HFFc6 (cell line): Measurements from ENCODE around the gene TSLP. TPM values are rescaled to one million over a fixed set of nuclear protein-coding genes. Genes with fewer than 3 reads are reported as not detected.

Experiments used
- DNase-seq: peaks from one replicate; pipeline ENCODE4 v3.0.0-alpha.2; 2018
- H3K27ac Mint-ChIP-seq: 2 replicates; pipeline ENCODE4 v1.8.0; 2020; ENCODE audit warnings: mild to moderate bottlenecking, mixed read lengths
- H3K27me3 Mint-ChIP-seq: 2 replicates; pipeline ENCODE4 v1.8.0; 2021; ENCODE audit warnings: mild to moderate bottlenecking, moderate library complexity, mixed read lengths; ENCODE audit not compliant: insufficient read depth
- H3K36me3 Mint-ChIP-seq: 2 replicates; pipeline ENCODE4 v1.8.0; 2021; ENCODE audit warnings: low read depth, mixed read lengths
- H3K4me1 Mint-ChIP-seq: 2 replicates; pipeline ENCODE4 v1.8.0; 2020; ENCODE audit warnings: low read depth, mixed read lengths
- H3K4me3 Mint-ChIP-seq: 2 replicates; pipeline ENCODE4 v1.8.0; 2020; ENCODE audit warnings: mild to moderate bottlenecking, moderate library complexity, mixed read lengths
- H3K9me3 Mint-ChIP-seq: 2 replicates; pipeline ENCODE4 v1.8.0; 2020; ENCODE audit warnings: mild to moderate bottlenecking, mixed read lengths
- CTCF ChIP-seq: fragments of 200-600 bp; sonication (generic); IDR thresholded peaks from 2 replicates; pipeline ENCODE4 v1.5.0; 2021; ENCODE audit warnings: antibody characterized with exemption, mild to moderate bottlenecking
- total RNA-seq, 6 experiments: library from RNA; stranded (reverse); fragmentation: NEBNext Ultra II Directional; extraction: Animal tissue kit (Norgen Biotek cat#: 25700); gene quantifications; 2 replicates in 1 of 6; 3 replicates in 5 of 6; pipeline ENCODE4 v1.2.3, GENCODE V29; 2021

The TSLP gene
- total RNA-seq, 6 experiments from 2014 or later: not detected

- DNase-seq: no peak
- no peaks in the 10 kb centered on the region for H3K4me1 Mint-ChIP-seq
- no peak for TF ChIP-seq CTCF
- H3K36me3 Mint-ChIP-seq: peaks cover 25% of the 10 kb centered on the region
- H3K9me3 Mint-ChIP-seq: no peaks in the 10 kb centered on the region
- no peaks in the 10 kb centered on the region for H3K27me3 Mint-ChIP-seq
- no peak overlapping the region for H3K4me3 Mint-ChIP-seq
- peak overlapping the region; percentile 4; the same call in 1 of the 2 replicates for H3K27ac Mint-ChIP-seq
Measured at GRCh38 chr5:111113678-111114077, 42.2 kb downstream of the TSLP start.

- no peak for TF ChIP-seq CTCF
- no peak for DNase-seq
- Mint-ChIP-seq H3K27ac (no peak overlapping the region), H3K4me3 (no peak overlapping the region), H3K36me3 (peaks cover 21% of the 10 kb centered on the region), H3K4me1 (no peaks in the 10 kb centered on the region), H3K9me3 (no peaks in the 10 kb centered on the region), H3K27me3 (no peaks in the 10 kb centered on the region)
Measured at GRCh38 chr5:111115229-111115628, 43.7 kb downstream of the TSLP start.

GRCh38 chr5:111116550-111116949 is 45.0 kb downstream of the TSLP start:
- Mint-ChIP-seq H3K27ac (no peak overlapping the region), H3K9me3 (no peaks in the 10 kb centered on the region), H3K4me3 (no peak overlapping the region), H3K36me3 (peaks cover 26% of the 10 kb centered on the region), H3K27me3 (no peaks in the 10 kb centered on the region), H3K4me1 (peaks cover 1% of the 10 kb centered on the region; the same call in 1 of the 2 replicates)
- DNase-seq: no peak
- no peak for TF ChIP-seq CTCF

- no peak overlapping the region; the same call in 1 of the 2 replicates for H3K27ac Mint-ChIP-seq
- TF ChIP-seq CTCF: no peak
- H3K4me1 Mint-ChIP-seq: peaks cover 6% of the 10 kb centered on the region; the same call in 1 of the 2 replicates
- DNase-seq: no peak
- H3K27me3 Mint-ChIP-seq: no peaks in the 10 kb centered on the region
- H3K9me3 Mint-ChIP-seq: no peaks in the 10 kb centered on the region
- H3K36me3 Mint-ChIP-seq: peaks cover 31% of the 10 kb centered on the region
- no peak overlapping the region for H3K4me3 Mint-ChIP-seq
Measured at GRCh38 chr5:111117136-111117535, 45.6 kb downstream of the TSLP start.

GRCh38 chr5:111119221-111119620 is 47.7 kb downstream of the TSLP start:
- no peaks in the 10 kb centered on the region for H3K9me3 Mint-ChIP-seq
- peaks cover 23% of the 10 kb centered on the region for H3K36me3 Mint-ChIP-seq
- H3K4me3 Mint-ChIP-seq: no peak overlapping the region
- TF ChIP-seq CTCF: no peak
- no peak overlapping the region for H3K27ac Mint-ChIP-seq
- H3K27me3 Mint-ChIP-seq: no peaks in the 10 kb centered on the region
- peaks cover 6% of the 10 kb centered on the region; the same call in 1 of the 2 replicates for H3K4me1 Mint-ChIP-seq
- no peak for DNase-seq

GRCh38 chr5:111119856-111120255 is 48.3 kb downstream of the TSLP start:
- Mint-ChIP-seq H3K9me3 (no peaks in the 10 kb centered on the region), H3K27ac (no peak overlapping the region), H3K4me1 (peaks cover 12% of the 10 kb centered on the region), H3K4me3 (no peak overlapping the region), H3K36me3 (peaks cover 22% of the 10 kb centered on the region), H3K27me3 (no peaks in the 10 kb centered on the region)
- DNase-seq: no peak
- no peak for TF ChIP-seq CTCF
